NCI-H1417 (cell line): ENCODE measurements around the gene CRY1.
A peak's percentile ranks its signal among the peaks of the same experiment; 100 is the strongest.

ENCODE experiments used
- DNase-seq, 3 experiments: peaks; one replicate each; lab custom pipeline; 2025; lab: John Stamatoyannopoulos, UW

The CRY1 gene

DNA sequence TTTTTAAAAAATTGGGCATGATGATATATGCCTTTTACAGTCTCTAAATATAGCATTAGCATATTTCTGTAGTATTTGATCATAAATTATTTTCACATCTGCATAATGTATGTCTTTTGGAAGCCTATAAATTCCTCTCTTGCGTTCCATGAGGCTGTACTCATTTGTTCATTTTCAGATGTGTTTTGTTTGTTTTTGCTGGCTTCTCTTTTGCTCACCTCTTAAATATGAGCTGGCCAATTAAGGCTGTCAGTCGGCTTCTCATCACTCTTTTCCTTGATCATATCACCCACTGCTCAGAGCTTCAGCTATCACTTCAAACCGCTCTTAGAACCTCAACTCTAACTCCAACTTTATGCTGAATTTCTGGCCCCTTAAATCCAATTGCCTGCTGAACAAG lies 131.1 kb downstream of the CRY1 start:
- DNase-seq, result peak in 1 of 3 experiments; percentile 14

DNA sequence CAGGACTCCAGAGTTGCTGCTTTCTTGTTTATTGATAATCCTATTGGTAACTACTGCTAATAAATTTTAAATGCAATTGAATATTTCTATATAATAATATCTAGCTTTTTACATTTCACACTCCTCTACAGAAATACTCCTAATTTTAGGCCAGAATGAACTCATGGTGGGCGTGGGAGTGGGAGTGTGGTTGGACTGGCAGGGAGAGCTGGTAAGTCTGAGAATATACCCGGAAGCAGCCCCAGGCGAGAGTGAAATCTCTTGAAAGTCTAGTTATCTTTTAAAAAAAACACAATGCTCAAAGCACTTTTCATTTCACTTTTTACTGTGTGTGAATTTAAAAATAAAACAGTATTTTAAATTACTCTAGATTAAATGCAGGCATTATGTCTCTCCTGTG lies 132.9 kb downstream of the CRY1 start:
- DNase-seq, result no peak

DNA sequence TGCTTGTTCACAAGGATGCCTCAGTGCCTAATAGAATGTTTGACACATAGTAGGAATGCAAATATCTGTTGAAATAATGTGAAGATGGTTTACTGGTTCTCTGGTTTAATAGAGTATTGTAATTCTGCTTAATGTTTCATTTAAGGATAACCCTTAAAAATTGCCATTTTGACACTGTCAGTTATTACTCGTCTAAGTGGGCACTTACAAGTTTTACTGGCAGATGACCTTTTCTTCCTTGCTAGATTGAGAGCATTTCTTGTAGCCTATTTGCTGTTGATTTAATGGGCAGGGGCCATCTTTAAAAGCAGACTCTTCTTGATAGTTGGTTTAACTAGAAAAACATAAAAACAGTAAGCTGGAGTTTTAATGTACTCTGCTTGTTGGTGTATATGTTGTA lies 135.8 kb downstream of the CRY1 start:
- peak in 2 of 3 experiments; percentile 17 to 58 for DNase-seq

DNA sequence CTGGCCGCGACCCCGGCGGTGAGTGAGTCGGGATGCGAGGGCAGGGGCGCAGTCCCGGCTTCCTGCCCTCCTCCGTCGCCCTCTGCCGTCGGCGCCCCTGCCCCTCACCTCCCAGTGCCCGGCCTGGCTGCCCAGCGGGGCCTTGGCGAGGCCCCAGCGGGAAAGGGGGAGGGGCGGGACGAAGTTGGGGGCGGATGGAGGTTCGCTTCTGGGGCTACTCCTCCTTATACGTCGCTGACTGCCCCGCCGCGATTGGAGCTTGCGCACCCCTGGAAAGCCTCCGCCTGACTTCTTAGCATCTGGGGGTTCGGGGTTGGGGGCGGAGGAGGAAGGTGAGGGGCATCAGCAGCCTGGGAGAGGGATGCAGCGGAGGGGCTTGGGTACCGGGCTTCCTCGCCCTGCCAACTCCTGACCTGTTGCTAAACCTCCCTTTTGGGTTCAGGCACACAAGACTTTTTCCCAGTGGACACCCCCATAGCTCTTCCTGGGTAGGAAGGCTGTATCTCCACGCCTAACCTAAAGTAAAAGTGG lies 137.2 kb downstream of the CRY1 start:
- DNase-seq, result peak in 2 of 3 experiments; percentile 64 to 95

DNA sequence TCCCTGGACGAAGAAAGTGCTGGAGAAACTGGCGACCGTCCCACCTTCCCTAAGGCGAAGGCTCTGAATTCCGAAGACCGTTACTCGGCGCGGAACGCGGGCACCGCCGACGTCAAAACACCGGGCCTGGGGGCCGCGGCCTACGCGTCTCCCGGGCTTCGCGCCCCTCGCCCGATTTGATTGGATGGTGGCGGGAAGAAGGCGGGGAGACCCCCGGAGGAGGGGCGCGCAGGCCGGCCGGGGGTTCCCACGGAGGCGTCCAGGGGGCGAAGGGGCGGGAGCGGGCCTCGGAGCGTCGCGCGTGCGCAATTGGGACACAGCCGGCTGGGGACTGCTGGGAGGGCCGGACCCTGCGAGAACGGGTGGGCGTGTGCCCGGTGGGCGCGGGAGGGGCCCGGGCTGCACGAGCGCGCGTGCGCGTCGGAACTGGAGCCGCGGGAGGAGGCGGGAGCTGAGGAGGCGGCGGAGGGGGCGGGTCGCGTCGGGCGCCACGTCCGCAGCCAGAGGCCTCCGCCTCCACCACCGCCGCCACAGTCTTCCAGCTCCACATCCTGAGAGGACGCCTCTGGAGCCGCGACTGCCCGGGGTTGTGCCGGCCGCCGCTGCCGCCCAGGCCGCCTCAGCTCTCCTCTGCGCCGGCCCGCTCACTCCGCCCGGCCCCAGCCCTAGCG lies 137.8 kb downstream of the CRY1 start, which contains the start of gene TMEM263:
TSS of gene TMEM263 (plus strand) at position 531 of the 671 bp plus-strand sequence. CDS start 11,210 bp downstream, outside the sequence.
- DNase-seq, result peak; percentile 96 to 99 (median 98)

DNA sequence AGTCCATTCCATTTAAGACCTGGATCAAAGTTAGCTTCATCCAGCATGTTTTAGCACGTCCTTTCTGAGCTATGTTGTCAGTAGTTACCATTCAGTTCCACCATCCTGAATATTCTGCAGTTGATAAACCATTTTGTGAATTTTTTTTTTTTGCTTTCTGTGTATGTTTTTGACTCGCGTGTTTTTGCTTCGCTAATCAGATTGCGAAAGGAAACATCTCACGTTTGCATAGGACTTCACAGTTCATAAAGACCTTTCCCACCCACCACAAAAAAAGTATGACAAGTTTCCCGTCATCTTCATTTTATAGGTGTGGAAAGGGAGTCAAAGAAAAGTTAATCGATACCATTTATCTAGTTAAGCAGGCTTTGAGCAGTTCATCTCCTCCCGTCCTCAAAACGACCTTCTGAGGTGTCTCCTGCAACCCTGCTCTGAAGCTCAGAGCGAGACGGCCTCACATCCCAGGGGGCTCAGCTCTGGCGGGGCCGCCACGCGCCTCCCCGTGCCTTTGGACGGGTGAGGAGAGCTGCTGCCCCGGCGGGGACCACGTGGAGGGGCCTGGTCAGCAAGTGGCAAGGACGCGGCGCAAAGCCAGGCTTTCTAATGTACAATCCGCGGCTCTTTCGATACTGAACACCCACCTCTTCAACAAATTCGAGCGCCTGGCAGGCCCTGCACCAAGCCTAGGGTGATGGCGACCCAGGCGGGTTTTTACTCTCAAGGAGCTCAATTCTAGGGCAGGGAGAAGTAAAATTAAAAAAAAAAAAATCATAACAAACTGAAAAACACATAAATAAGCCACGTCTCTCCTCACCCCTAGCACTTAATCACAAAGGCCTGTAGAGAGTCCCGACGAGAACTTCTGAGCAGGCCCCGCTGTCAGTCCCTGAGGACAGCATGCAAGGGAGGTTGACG lies 138.6 kb downstream of the CRY1 start:
- DNase-seq, result peak in 2 of 3 experiments; percentile 81 to 88

DNA sequence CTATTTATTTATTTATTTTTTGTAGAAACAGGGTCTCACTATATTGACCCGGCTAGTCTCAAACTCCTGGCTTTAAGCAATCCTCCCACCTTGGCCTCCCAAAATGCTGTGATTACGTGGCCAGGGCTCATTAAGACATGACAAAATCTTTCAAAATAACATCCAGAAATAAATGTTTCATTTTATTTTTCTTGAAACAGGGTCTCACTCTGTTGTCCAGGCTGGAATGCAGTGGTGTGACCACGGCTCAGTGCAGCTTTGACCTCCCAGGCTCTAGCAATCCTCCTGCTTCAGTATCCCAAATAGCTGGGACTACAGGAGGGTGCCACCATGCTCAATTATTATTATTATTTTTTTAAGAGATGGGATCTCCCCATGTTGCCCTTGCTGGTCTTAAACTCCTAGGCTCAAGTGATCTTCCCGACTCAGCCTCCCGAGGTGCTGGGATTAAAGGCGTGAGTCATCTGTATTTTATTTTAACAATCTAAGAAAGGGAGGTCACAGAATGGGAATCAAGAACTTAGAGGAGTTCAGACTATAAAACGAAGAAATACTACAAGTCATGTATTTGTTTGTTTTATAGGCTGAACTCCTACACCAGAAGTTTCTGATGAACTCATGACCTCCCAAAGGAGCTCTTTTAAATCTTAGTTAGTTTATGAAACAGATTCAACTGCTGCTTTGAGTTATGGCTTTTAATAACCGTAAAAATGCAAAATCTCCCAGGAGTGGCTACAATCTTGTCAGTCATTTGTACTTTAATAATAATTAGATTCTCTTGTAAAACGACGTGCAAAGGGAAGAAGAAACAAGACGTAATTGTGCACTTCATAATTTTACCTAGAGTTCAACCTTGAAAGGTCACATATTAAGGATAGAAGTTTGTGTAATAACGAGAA lies 139.7 kb downstream of the CRY1 start:
- no peak for DNase-seq

DNA sequence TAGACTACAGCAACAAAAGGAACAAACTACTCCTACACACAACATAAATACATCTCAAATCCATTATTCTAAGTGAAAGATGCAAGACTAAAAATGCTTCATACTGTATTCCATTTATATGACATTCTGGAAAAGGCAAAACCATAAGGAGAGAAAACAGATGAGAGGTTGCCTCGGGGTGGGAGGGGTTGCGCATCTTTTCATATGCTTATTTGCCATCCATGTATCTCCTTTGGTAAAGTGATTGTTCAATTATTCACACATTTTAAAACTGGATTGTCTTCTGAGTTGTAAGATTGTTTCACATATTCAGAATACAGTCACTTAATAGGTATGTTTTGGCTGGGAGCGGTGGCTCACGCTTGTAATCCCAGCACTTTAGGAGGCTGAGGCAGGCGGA lies 142.8 kb downstream of the CRY1 start:
- no peak for DNase-seq

DNA sequence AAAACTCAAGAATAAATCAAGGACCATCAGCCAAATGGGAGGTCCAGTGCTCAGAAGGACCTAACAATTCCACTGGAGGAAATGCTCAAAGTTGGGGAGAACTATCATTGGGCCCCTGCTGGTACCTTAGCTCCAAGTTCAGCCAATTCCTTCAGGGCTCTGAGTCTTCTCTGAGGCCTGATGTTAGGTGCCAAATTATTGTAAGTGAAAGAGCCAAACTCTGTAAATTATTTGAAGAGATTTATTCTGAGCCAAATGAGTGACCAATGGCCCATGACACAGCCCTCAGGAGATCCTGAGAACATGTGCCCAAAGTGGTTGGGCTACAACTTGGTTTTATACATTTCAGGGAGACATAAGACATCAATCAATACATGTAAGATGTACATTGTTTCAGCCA lies 145.9 kb downstream of the CRY1 start:
- DNase-seq, result no peak

DNA sequence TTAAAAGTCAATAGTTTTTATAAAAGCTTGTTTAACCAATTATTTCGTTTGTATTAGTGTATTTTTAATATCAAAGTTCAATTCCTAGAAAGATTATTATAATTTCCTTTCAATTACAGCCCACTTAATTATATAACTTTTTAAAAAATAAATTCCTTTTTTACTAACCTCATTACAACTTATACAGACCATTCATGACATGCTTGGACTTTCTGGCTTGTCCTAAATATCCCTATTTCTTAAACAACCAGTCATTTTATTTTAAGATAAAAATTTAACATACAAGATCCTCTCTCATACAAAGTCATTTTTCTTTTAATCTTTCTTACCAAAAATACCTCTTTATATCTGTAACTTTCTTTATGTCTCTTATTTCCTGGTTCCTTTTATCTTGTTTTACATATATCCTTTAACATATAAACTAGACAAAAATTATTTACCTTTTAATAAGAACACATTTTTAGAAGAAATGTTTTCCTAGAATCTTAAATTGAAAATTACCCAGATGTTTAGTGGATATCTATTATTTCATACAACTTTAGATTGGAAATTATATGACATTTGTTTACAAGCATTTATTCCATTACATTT lies 148.0 kb downstream of the CRY1 start:
- no peak for DNase-seq

DNA sequence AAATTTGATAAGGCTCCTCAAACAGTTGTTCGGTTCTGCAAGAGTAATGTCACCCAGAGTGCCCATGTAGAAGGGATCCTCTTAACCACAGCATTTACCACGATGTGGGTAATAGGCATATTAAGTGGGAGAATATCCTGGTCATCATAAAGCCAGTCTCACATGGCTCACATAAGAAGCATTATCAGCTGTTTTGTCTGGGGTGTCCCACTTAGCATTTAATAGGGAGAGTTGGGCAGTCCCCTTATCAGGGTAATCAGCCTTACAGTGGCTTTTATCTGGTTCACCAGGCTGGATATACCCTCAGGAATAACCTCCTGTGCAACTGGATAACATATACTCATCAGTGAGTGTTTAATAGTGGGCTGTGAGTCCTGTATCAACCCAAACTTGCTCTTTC lies 150.6 kb downstream of the CRY1 start:
- DNase-seq, result no peak

DNA sequence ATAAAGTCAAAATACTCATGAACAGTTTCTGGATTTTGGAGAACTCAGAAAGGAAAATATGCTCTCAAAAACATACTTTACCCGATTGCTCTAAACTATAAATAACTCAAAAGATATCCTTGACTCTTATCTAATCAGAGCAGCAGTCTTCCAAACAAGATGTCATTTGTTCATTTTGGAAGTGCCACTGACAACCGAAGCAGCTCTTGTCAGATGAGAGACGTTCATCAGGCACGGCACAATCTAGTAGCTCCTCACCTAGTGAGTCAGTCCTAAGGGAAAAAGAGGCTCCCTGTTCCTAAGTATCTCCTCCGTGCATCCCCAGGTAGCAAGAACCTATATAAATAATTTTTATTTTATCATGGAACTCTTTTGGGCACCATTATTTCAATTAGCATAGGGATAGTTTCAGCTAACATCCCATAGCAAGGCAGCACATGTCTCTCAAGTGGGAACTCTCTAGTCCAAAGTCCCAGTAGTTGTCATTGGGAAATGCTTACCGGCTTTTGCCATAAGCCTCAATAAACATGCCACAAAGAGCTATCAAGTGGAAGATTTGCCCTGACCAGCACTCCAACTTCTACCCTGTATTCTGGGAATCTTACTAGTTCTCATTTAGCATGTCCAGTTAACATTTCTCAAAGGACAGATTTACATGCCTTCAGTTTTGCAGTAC lies 151.7 kb downstream of the CRY1 start:
- DNase-seq, result no peak
